ENCODE measurements around the gene SYT9.
"Not testable (repeated sequence)": the region's sequence is repeated elsewhere in the genome, so short reads cannot be mapped to it uniquely, and the experiment has no call there.

The SYT9 gene

DNA sequence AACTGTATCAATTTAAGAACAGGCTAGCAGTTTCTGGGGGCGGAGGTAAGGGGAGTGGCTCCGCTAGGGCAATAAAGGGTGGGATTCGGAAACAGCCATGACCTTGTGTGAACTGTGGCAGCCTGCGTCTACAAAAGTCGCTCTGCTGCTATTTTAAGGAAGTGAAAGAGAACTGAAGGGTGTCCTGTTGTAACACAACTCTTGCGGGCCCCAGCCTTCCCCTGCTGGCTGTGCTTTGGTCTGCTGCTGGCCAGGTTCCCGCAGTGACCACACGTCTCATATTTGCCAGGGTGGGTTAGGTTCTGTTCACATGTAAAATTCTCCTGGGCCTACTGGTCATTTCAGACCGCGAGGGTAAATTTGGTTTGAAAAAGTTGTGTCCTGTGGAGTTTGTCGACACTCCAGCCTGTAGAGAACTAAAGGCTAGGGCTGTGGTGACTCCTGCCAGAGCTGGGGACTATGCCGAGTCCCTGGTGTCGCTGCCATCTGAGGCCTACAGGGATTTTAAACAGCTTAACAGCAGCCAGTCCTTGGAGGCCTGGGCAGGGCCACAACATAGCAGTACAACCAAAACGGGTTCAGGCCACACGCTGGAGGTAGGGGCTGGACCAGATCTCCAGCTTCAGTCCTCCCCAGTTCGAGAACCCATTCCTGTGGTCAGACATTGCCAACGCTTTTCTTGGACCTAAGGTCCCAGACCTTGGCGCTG lies 261.0 kb downstream of the SYT9 start:
- DNase-seq = peak; percentile 86 to 90 (median 87)

DNA sequence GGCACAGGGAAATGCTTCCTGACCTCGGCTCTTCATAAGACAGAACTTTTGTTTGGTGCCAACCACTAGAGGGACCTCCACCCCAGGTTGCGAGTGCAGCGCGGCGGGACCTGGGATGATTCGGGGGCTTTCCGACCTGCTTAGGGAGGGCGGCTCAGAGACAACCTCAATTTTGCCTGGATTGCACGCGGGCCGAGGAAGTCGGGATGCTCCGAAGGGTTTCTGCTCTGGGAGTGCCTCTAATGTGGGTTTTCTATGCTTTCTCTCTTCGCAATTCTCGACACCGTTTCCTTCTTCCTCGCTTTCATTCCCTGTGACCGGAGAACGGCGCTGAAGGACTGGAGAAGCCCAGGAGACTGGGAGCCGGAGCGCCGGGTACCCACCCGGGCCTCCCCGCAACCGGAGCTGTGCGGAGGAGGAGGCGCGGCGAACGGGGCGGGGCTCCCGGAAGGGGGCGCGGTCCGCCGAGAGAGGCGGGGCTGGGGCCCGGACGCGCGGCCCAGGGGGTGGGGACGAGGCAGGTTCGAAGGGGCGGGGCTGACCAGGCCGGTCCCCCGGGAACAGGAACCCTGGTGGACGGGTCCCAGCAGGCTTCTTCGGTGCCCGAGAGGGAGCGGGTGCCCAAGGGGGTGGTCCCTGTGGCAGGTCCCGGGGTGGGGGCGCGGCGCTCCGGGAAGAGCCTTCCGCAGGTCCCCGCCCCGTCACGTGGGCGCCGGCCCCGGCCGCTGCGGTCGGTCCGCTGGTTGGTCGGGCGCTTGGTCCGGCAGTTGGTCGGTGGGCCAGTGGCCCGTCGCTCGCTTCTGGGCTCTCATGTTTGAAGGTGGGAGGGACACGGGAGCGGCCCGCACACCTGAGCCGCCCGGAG lies 261.8 kb downstream of the SYT9 start, which contains the start of gene PPFIBP2:
TSS of gene PPFIBP2 (plus strand) at position 766 of the 865 bp plus-strand sequence. CDS start 35,477 bp downstream, outside the sequence.
- DNase-seq = peak; percentile 89 to 96 (median 90)

DNA sequence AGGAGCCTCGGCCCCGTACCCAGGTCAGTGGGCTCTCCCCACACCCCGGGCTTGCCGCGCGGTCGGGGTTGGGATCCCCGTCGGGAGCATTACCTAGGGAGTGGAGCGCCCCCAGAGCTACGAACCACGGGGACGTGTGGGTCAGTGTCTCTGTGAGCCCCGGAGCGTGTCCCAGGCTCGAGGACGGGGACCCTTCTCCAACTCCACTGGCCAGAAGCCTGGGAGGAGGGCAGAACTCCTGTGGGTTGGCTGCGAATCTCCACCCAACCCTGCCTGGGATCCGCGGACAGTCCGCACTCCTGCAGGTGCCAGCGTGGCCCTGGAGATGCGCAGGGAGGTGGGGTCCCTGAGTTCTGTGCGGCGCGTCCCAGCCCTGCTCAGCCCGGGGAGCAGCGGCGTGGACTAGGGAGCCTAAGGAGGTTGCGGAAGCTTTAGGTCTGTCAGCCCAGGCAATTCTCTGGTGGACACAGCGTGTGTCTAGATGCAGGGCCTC lies 262.4 kb downstream of the SYT9 start:
- peak; percentile 26 to 52 (median 46) for DNase-seq

DNA sequence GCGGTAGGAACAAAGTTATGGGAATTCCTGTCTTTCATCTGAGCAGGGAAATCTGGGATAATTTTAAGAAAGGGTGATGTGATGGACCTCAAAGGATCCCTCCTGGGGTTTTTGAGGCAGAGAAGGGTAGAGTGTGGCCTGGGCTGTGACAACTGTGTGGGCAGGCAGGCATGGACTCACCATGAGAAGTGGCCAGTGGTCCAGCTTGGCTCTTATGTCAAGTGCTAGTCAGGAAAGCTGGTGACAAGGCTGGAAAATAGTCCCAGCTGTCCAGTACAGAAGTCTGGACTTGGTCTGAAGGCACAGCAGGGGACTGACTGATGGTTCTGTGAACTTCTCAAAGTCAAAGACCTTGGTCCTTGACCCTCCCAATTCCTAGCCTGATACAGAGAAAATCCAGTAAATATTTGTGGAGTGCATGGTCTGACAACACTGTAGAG lies 263.8 kb downstream of the SYT9 start:
- peak; percentile 32 to 58 (median 53) for DNase-seq

DNA sequence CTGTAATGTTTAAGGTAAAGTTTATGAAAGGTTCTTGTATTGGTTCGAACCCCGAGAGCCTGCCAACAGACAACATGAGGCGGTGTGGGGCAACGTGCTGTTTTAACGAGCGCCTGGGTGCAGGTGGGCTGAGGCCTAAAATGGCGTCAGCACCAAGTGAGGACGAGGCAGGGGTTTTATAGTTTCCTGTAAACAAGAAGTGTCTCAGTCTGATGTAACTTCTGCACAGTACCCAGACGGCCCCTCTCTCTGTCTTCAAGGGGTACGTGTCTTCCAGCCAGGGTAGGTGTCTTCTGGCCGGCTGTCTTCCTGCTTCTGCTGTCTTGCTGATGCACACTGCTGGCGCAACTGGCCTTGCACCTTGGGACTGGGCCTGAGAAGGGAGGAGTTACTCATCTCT lies 264.8 kb downstream of the SYT9 start:
- DNase-seq = no peak

DNA sequence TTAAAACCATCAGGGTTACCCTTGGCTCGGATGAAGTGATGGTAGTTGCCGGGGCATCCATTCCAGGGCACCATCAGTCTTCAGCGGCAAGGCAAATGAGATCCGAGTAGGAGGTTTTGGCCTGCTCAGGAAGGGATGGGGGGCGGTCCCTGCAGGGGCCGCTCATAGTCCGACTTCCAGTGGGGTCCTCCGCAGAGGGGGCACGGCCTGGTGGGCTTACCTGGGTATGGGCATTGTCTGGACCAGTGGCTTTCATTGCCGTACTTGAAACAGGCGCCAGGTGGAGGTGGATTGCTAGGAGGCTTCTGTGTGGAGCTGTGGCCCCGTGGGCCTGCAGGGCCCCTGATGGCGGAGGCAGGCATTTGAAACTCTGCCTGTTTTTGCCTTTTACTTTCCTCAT lies 266.0 kb downstream of the SYT9 start:
- not testable (repeated sequence) for DNase-seq
